Bronchial epithelial cell (primary cell): ENCODE results near the gene TNRC6B. TPM values are rescaled to one million over a fixed set of nuclear protein-coding genes. Genes with fewer than 3 reads are reported as not detected.

Experiments used
- DNase-seq: peaks from one replicate; pipeline ENCODE4 v3.0.0-alpha.2; 2010; ENCODE audit warnings: low read depth
- FAIRE-seq: peaks from 2 replicates; lab custom pipeline; 2011; peaks lifted over from hg19 to GRCh38; lab: Jason Lieb, UNC
- H3K27me3 ChIP-seq: 2 replicates; pipeline ENCODE4 v1.5.1; 2011; ENCODE audit warnings: low read length; ENCODE audit not compliant: control insufficient read depth, insufficient read depth
- H3K36me3 ChIP-seq: 2 replicates; pipeline ENCODE4 v1.5.1; 2011; ENCODE audit warnings: low read length; ENCODE audit not compliant: control insufficient read depth, insufficient read depth
- H3K4me3 ChIP-seq: 2 replicates; pipeline ENCODE4 v1.5.1; 2011; ENCODE audit warnings: mild to moderate bottlenecking, low read depth, low read length, control low read depth
- total RNA-seq: library from RNA; depleted of rRNA; stranded (reverse); fragments of >200 nt; gene quantifications from 2 replicates; pipeline ENCODE4 v1.2.1, GENCODE V29; 2014
- TF ChIP-seq, protein P1 (sequence below): IDR thresholded peaks from 2 replicates; pipeline ENCODE4 v1.5.1; 2011; ENCODE audit warnings: mild to moderate bottlenecking, moderate library complexity, low read length, control low read depth, inconsistent platforms; ENCODE audit not compliant: insufficient read depth, severe bottlenecking

TNRC6B gene
- total RNA-seq, 1 donor from 2014 or later = 8.4 TPM

DNA sequence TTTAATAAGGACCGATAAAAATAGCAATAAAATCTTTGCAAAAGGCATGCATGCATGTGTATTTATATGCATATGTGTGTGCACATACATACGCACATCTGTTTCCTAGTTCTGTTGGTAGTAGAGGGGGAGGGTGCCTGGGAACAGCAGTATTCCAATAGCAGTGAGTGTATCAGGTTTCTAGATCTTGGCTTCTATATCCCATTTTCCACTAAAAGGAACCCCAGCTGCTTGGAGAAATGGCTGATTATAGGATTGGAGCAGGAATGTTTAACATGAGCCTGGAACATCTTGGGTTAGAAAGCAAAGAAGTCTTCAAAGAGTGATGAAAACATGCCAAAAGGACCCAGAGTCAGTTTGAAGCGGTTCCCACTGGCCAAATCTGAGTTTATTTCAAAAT lies 21.0 kb downstream of the TNRC6B start:
- FAIRE-seq (no peak), DNase-seq (no peak)
- TF ChIP-seq, protein P1, sequence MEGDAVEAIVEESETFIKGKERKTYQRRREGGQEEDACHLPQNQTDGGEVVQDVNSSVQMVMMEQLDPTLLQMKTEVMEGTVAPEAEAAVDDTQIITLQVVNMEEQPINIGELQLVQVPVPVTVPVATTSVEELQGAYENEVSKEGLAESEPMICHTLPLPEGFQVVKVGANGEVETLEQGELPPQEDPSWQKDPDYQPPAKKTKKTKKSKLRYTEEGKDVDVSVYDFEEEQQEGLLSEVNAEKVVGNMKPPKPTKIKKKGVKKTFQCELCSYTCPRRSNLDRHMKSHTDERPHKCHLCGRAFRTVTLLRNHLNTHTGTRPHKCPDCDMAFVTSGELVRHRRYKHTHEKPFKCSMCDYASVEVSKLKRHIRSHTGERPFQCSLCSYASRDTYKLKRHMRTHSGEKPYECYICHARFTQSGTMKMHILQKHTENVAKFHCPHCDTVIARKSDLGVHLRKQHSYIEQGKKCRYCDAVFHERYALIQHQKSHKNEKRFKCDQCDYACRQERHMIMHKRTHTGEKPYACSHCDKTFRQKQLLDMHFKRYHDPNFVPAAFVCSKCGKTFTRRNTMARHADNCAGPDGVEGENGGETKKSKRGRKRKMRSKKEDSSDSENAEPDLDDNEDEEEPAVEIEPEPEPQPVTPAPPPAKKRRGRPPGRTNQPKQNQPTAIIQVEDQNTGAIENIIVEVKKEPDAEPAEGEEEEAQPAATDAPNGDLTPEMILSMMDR = no peak
- Histone ChIP-seq H3K4me3 (no peak overlapping the region), H3K36me3 (peaks cover 2% of the 10 kb centered on the region), H3K27me3 (no peaks in the 10 kb centered on the region)

DNA sequence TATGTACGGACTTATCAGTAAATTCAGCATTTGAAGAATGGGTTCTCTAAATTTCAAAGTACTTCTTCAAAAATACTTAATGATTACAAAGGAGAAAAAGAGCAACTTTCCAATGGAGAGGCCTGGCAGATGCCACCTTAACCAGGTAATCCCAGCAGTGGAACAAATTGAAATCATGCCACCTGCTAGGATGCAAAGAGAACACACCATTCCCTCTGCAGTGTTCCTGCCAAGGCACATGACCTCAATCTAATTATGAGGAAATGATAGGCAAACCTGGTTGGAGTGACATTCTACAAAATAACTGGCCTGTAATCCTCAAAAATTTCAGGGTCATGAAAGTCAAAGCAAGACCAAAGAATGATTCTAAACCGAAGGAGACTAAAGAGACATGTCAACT lies 21.5 kb downstream of the TNRC6B start:
- TF ChIP-seq, protein P1 = no peak
- DNase-seq (no peak), FAIRE-seq (no peak)
- Histone ChIP-seq H3K4me3 (no peak overlapping the region), H3K36me3 (peaks cover 2% of the 10 kb centered on the region), H3K27me3 (no peaks in the 10 kb centered on the region)

DNA sequence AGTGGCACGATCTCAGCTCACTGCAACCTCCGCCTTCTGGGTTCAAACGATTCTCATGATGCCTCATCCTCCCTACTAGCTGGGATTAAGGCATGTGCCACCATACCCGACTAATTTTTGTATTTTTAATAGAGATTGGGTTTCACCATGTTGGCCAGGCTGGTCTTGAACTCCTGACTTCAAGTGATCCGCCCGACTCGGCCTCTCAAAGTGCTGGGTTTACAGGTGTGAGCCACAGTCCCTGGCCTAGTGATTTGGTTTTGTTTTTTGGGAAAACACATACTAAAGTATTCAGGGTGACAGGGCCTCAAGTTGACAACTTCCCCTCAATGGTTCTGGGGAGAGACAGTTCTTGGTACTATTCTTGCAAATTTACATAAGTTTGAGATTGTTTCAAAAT lies 22.1 kb downstream of the TNRC6B start:
- FAIRE-seq = no peak
- TF ChIP-seq, protein P1 = no peak
- DNase-seq = no peak
- H3K36me3 ChIP-seq = peaks cover 2% of the 10 kb centered on the region
- H3K4me3 ChIP-seq = no peak overlapping the region
- H3K27me3 ChIP-seq = no peaks in the 10 kb centered on the region

DNA sequence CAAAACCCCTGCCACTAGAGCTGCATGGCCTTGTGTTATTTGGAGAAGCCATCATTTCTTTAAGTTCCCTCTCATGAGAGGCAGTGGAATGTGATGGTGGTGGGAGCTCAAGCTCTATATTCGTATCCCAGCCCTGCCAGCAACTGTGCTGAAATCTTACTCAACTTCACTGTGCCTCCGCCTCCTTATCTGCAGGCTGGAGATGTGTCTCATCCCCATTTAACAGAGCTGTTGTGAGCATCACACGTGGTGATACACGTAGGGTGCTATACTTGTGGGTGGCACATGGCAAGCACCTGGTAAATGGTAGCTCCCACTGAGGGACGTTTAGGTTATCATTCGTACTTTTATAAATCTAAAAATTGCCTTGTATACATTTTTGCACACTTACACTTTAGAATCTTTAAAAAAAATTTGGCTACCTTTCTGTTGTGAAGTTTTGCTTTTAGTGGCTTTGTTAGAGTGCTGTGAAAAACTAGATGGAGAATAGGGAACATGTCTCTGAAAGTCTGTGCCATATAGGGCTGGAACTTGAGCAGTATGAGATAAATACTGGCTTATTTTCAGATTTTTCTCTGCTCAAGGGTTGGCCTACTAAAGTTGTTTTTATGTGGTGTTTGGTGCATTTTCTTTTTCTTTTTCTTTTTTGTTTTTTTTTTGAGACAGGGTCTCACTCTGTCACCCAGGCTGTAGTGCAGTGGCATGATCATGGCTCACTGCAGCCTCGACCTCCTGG lies 23.2 kb downstream of the TNRC6B start:
- FAIRE-seq (no peak), DNase-seq (no peak)
- peaks cover 2% of the 10 kb centered on the region for H3K36me3 ChIP-seq
- H3K4me3 ChIP-seq = no peak overlapping the region
- H3K27me3 ChIP-seq = no peaks in the 10 kb centered on the region
- TF ChIP-seq, protein P1 = no peak

DNA sequence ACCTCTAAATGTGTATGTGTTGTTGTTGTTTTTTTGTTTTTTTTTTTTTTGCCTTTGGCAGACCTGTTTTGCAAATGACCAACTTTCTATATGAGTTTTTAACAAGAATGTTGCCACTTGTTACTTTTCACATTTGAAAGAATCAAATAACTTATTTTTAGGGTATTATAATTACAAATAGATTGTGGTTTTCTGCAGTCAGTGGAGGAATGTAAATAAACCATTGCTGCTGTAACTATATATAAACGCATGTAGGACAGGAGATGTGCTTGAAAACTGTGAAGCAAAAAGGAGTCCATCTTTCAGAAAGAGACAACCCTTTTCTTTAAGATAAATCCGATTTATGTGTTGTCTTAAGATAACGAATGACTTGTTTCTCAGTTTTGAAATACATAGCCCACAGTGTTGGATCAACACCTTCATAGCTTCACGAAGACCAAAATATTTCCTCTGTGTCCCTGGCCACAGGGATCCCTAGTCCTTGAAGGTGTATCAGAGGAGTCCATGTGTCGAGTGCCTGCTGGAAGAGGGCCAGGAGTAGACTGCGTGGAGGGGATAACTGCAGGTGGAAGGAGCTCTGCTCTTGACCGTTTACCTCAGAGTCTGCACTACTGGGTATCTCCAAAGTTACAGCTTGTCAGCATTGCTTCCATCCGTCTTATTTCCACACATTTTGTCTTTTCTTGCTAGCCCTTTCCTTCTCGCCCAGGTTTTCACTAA lies 24.7 kb downstream of the TNRC6B start:
- Histone ChIP-seq H3K4me3 (no peak overlapping the region), H3K27me3 (no peaks in the 10 kb centered on the region), H3K36me3 (peaks cover 2% of the 10 kb centered on the region)
- DNase-seq (no peak), FAIRE-seq (no peak)
- TF ChIP-seq, protein P1 = no peak
